ENCODE data around the gene KCNQ5. TPM values are rescaled to one million over a fixed set of nuclear protein-coding genes. Genes with fewer than 3 reads are reported as not detected.
"Not testable (repeated sequence)": the region's sequence is repeated elsewhere in the genome, so short reads cannot be mapped to it uniquely, and the experiment has no call there.

KCNQ5 gene
- total RNA-seq, result 0.39 TPM

- no peak for DNase-seq
These were observed at the start of gene KCNQ5 for GRCh38 chr6:72621291-72622093. Gene KCNQ5, plus strand, starts transcription at chr6:72622064.

- no peak for DNase-seq
These were observed 42.0 kb upstream of the KCNQ5 start for GRCh38 chr6:72579865-72580264.

- DNase-seq, result no peak
These were observed 41.5 kb upstream of the KCNQ5 start for GRCh38 chr6:72580281-72580940.

GRCh38 chr6:72580950-72581349 is 40.9 kb upstream of the KCNQ5 start:
- DNase-seq, result not testable (repeated sequence)

GRCh38 chr6:72588155-72588554 is 33.7 kb upstream of the KCNQ5 start:
- no peak for DNase-seq

- DNase-seq, result no peak
These were observed 32.8 kb upstream of the KCNQ5 start for GRCh38 chr6:72589096-72589495.

- no peak for DNase-seq
These were observed 26.1 kb upstream of the KCNQ5 start for GRCh38 chr6:72595812-72596211.

- DNase-seq, result no peak
These were observed 5.4 kb upstream of the KCNQ5 start for GRCh38 chr6:72616406-72617015.

GRCh38 chr6:72617721-72618120 is 4.1 kb upstream of the KCNQ5 start:
- DNase-seq, result no peak

- no peak for DNase-seq
These were observed 1.8 kb upstream of the KCNQ5 start for GRCh38 chr6:72619883-72620696.

GRCh38 chr6:72620871-72621290 is 983 bp upstream of the KCNQ5 start:
- no peak for DNase-seq

- no peak for DNase-seq
These were observed 453 bp downstream of the KCNQ5 start for GRCh38 chr6:72622094-72622940.

GRCh38 chr6:72623808-72624207 is 1.9 kb downstream of the KCNQ5 start:
- no peak for DNase-seq

GRCh38 chr6:72624557-72625160 is 2.8 kb downstream of the KCNQ5 start:
- no peak for DNase-seq

- no peak for DNase-seq
These were observed 4.3 kb downstream of the KCNQ5 start for GRCh38 chr6:72626126-72626525.

- no peak for DNase-seq
These were observed 5.7 kb downstream of the KCNQ5 start for GRCh38 chr6:72627539-72627938.

GRCh38 chr6:72631480-72631879 is 9.6 kb downstream of the KCNQ5 start:
- DNase-seq, result no peak

- no peak for DNase-seq
These were observed 13.8 kb downstream of the KCNQ5 start for GRCh38 chr6:72635636-72636035.

GRCh38 chr6:72636215-72636614 is 14.4 kb downstream of the KCNQ5 start:
- no peak for DNase-seq

GRCh38 chr6:72636786-72637185 is 14.9 kb downstream of the KCNQ5 start:
- DNase-seq, result no peak

All from skin of body (tissue), 2 donors.